Right lobe of liver (tissue), 4 donors: ENCODE results near the gene IRX2.

ENCODE experiments used
- POLR2A ChIP-seq: fragments of 450-650 bp; IDR thresholded peaks from one replicate; pipeline ENCODE4 v1.6.1; 2017; ENCODE audit warnings: antibody characterized with exemption, mild to moderate bottlenecking
- TF ChIP-seq, protein P1 (sequence below), 4 donors: fragments of 200-600 bp in 3 of 4; fragments of 450-650 bp in 1 of 4; IDR thresholded peaks; one replicate each; pipeline versions ENCODE4 v1.5.1 to v1.8.0; 2016 to 2022; ENCODE audit warnings: antibody characterized with exemption in 4 of 4, mild to moderate bottlenecking in 2 of 4
- donor health status: DM: no; HTN: no; CAD: no.
- donor health status: DM: no; HTN: no; CAD: no.
- donor health status: DM: no; HTN: yes; CAD: no.

DNA sequence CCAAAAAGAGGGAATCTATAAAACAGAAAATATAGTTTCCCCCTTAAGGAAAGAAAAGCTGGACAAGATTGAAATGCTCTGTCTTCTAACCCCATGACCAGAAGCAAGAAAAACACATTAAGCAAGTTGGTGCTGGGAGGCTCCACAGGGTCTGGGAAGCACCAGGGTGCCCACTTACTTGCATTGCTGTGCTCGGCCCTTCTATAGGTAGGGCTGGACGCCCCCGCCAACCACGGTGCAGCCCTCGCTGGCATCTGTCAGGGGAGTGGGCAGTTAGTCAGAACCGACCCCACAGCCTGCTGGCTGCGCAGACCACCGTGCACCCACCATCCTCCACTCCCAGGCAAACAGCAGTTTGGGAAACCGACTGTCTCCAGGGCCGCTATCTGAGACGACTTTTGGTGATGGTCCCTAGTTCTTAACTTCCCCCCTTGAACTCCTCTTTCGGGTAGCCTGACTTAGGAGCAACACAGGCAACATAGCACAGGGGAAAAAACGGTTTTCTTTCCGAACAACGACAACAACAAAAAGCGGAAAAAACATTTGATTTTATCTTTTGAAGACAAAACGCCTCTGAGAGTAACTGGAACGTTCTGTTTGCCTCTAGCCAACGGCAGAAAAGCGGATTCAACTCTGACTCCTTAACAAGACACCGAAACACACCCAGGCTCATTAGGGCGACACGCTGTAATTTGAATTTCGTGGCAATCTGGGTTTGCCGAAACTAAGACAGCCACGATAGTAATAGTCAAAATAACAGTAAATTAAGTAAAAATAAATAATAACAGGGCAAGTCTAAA is 3.9 kb downstream of the IRX2 start:
- TF ChIP-seq, protein P1, sequence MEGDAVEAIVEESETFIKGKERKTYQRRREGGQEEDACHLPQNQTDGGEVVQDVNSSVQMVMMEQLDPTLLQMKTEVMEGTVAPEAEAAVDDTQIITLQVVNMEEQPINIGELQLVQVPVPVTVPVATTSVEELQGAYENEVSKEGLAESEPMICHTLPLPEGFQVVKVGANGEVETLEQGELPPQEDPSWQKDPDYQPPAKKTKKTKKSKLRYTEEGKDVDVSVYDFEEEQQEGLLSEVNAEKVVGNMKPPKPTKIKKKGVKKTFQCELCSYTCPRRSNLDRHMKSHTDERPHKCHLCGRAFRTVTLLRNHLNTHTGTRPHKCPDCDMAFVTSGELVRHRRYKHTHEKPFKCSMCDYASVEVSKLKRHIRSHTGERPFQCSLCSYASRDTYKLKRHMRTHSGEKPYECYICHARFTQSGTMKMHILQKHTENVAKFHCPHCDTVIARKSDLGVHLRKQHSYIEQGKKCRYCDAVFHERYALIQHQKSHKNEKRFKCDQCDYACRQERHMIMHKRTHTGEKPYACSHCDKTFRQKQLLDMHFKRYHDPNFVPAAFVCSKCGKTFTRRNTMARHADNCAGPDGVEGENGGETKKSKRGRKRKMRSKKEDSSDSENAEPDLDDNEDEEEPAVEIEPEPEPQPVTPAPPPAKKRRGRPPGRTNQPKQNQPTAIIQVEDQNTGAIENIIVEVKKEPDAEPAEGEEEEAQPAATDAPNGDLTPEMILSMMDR (IDR thresholded peaks at IDR 0.05) = no peak
- no peak for TF ChIP-seq POLR2A
